ENCODE results near the gene MUCL1. TPM values are rescaled to one million over a fixed set of nuclear protein-coding genes. Genes with fewer than 3 reads are reported as not detected.
A peak's percentile ranks its signal among the peaks of the same experiment; 100 is the strongest.

The MUCL1 gene
- total and polyA plus RNA-seq, 2 experiments from 2014 or later: not detected

DNA sequence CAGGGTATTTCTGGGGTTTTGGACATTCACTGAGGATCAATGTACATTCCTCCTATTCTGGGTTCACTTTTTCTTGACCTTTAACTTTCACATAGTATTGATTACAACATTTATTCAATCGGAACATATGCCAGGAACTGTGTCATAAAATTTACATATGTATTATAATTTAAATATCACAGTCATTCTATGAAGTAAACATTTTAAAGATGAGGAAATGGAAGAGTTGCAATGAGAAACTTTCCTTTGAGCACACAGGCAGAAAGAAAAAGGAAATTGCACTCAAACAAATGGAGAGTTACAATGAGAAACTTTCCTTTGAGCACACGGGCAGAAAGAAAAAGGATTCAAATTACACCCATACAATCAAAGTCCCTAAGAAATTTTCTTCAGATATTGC lies 3.1 kb downstream of the MUCL1 start:
- Mint-ChIP-seq H3K4me1 (peaks cover 17% of the 10 kb centered on the region), H3K36me3 (ENCODE audit: low read depth) (no peaks in the 10 kb centered on the region), H3K27me3 (ENCODE audit: insufficient read depth, low read depth, poor library complexity) (peaks cover 5% of the 10 kb centered on the region), H3K27ac (no peak overlapping the region), H3K4me3 (no peak overlapping the region), H3K9me3 (no peaks in the 10 kb centered on the region)
- peaks cover 12% of the 10 kb centered on the region for H3K4me1 ChIP-seq (ENCODE audit: insufficient read depth)
- H3K36me3 ChIP-seq (ENCODE audit: insufficient read depth): no peaks in the 10 kb centered on the region
- TF ChIP-seq, protein P1, sequence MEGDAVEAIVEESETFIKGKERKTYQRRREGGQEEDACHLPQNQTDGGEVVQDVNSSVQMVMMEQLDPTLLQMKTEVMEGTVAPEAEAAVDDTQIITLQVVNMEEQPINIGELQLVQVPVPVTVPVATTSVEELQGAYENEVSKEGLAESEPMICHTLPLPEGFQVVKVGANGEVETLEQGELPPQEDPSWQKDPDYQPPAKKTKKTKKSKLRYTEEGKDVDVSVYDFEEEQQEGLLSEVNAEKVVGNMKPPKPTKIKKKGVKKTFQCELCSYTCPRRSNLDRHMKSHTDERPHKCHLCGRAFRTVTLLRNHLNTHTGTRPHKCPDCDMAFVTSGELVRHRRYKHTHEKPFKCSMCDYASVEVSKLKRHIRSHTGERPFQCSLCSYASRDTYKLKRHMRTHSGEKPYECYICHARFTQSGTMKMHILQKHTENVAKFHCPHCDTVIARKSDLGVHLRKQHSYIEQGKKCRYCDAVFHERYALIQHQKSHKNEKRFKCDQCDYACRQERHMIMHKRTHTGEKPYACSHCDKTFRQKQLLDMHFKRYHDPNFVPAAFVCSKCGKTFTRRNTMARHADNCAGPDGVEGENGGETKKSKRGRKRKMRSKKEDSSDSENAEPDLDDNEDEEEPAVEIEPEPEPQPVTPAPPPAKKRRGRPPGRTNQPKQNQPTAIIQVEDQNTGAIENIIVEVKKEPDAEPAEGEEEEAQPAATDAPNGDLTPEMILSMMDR (conservative IDR thresholded peaks at IDR 0.05; ENCODE audit: low read depth in 2 of 2): no peak
- TF ChIP-seq, protein P2, sequence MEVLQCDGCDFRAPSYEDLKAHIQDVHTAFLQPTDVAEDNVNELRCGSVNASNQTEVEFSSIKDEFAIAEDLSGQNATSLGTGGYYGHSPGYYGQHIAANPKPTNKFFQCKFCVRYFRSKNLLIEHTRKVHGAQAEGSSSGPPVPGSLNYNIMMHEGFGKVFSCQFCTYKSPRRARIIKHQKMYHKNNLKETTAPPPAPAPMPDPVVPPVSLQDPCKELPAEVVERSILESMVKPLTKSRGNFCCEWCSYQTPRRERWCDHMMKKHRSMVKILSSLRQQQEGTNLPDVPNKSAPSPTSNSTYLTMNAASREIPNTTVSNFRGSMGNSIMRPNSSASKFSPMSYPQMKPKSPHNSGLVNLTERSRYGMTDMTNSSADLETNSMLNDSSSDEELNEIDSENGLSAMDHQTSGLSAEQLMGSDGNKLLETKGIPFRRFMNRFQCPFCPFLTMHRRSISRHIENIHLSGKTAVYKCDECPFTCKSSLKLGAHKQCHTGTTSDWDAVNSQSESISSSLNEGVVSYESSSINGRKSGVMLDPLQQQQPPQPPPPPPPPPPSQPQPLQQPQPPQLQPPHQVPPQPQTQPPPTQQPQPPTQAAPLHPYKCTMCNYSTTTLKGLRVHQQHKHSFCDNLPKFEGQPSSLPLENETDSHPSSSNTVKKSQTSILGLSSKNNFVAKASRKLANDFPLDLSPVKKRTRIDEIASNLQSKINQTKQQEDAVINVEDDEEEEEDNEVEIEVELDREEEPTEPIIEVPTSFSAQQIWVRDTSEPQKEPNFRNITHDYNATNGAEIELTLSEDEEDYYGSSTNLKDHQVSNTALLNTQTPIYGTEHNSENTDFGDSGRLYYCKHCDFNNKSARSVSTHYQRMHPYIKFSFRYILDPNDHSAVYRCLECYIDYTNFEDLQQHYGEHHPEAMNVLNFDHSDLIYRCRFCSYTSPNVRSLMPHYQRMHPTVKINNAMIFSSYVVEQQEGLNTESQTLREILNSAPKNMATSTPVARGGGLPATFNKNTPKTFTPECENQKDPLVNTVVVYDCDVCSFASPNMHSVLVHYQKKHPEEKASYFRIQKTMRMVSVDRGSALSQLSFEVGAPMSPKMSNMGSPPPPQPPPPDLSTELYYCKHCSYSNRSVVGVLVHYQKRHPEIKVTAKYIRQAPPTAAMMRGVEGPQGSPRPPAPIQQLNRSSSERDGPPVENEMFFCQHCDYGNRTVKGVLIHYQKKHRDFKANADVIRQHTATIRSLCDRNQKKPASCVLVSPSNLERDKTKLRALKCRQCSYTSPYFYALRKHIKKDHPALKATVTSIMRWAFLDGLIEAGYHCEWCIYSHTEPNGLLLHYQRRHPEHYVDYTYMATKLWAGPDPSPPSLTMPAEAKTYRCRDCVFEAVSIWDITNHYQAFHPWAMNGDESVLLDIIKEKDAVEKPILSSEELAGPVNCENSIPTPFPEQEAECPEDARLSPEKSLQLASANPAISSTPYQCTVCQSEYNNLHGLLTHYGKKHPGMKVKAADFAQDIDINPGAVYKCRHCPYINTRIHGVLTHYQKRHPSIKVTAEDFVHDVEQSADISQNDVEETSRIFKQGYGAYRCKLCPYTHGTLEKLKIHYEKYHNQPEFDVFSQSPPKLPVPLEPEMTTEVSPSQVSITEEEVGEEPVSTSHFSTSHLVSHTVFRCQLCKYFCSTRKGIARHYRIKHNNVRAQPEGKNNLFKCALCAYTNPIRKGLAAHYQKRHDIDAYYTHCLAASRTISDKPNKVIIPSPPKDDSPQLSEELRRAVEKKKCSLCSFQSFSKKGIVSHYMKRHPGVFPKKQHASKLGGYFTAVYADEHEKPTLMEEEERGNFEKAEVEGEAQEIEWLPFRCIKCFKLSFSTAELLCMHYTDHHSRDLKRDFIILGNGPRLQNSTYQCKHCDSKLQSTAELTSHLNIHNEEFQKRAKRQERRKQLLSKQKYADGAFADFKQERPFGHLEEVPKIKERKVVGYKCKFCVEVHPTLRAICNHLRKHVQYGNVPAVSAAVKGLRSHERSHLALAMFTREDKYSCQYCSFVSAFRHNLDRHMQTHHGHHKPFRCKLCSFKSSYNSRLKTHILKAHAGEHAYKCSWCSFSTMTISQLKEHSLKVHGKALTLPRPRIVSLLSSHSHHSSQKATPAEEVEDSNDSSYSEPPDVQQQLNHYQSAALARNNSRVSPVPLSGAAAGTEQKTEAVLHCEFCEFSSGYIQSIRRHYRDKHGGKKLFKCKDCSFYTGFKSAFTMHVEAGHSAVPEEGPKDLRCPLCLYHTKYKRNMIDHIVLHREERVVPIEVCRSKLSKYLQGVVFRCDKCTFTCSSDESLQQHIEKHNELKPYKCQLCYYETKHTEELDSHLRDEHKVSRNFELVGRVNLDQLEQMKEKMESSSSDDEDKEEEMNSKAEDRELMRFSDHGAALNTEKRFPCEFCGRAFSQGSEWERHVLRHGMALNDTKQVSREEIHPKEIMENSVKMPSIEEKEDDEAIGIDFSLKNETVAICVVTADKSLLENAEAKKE (CRISPR knock-in tag; IDR thresholded peaks at IDR 0.05): no peak
- H3K27me3 ChIP-seq (ENCODE audit: insufficient read depth): peaks cover 21% of the 10 kb centered on the region
- ATAC-seq (no peak), DNase-seq (ENCODE audit: low spot score) (peak; percentile 21)
- no peaks in the 10 kb centered on the region for H3K79me2 ChIP-seq (replicated peaks; ENCODE audit: insufficient read depth)
- no peak overlapping the region for H2AFZ ChIP-seq
- no peak overlapping the region for H3K4me2 ChIP-seq
- H3F3A ChIP-seq (replicated peaks; ENCODE audit: low read depth): no peaks in the 10 kb centered on the region
- H3K9me2 ChIP-seq (ENCODE audit: insufficient read depth): no peaks in the 10 kb centered on the region
- no peak overlapping the region for H3K27ac ChIP-seq (ENCODE audit: low read depth)
- no peak overlapping the region for H3K4me3 ChIP-seq
- H4K20me1 ChIP-seq (replicated peaks; ENCODE audit: insufficient read depth): no peaks in the 10 kb centered on the region

DNA sequence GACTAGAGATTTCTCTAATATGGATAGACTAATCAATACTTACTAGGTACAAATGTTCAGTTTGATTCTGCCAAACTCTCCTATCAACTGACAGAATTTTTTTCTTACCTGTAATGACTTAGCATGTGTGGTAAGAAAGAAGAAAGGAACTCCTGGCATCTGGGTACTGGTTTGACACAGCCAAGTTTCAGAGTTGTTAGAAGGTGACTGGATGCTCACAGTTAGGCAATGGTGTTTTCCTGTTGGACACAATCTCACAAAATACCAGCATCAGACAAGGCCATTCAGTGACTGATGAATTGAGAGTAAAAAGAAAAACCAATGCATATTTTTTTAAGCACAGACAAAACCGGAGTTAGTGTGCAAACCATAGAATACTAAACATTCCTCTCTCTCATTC lies 4.2 kb downstream of the MUCL1 start:
- H3K36me3 Mint-ChIP-seq (ENCODE audit: low read depth): no peaks in the 10 kb centered on the region
- Histone ChIP-seq H3K4me2 (no peak overlapping the region), H3K9me2 (ENCODE audit: insufficient read depth) (no peaks in the 10 kb centered on the region), H3K79me2 (replicated peaks; ENCODE audit: insufficient read depth) (no peaks in the 10 kb centered on the region), H3K4me3 (no peak overlapping the region), H3K27ac (ENCODE audit: low read depth) (no peak overlapping the region), H4K20me1 (replicated peaks; ENCODE audit: insufficient read depth) (no peaks in the 10 kb centered on the region), H3K27me3 (ENCODE audit: insufficient read depth) (peaks cover 21% of the 10 kb centered on the region), H2AFZ (no peak overlapping the region), H3K4me1 (ENCODE audit: insufficient read depth) (peaks cover 12% of the 10 kb centered on the region), H3F3A (replicated peaks; ENCODE audit: low read depth) (no peaks in the 10 kb centered on the region), H3K36me3 (ENCODE audit: insufficient read depth) (no peaks in the 10 kb centered on the region)
- peaks cover 7% of the 10 kb centered on the region for H3K27me3 Mint-ChIP-seq (ENCODE audit: insufficient read depth, low read depth, poor library complexity)
- DNase-seq (ENCODE audit: low spot score): no peak
- no peak overlapping the region for H3K27ac Mint-ChIP-seq
- H3K4me3 Mint-ChIP-seq: no peak overlapping the region
- peaks cover 20% of the 10 kb centered on the region for H3K4me1 Mint-ChIP-seq
- ATAC-seq: no peak
- H3K9me3 Mint-ChIP-seq: no peaks in the 10 kb centered on the region
- no peak for TF ChIP-seq ZNF331 (CRISPR knock-in tag; IDR thresholded peaks at IDR 0.05; ENCODE audit: low read depth)
- TF ChIP-seq EZH2 (IDR thresholded peaks at IDR 0.05; ENCODE audit: low read depth, unreplicated experiment): no peak
- no peak for TF ChIP-seq POLR2AphosphoS5 (IDR thresholded peaks at IDR 0.05; ENCODE audit: low read depth)
- no peak for TF ChIP-seq JUNB (IDR thresholded peaks at IDR 0.05; ENCODE audit: unreplicated experiment)
